Smooth muscle cell (in vitro differentiated cells): ENCODE measurements around the gene CCL7. TPM values are rescaled to one million over a fixed set of nuclear protein-coding genes. Genes with fewer than 3 reads are reported as not detected.

Experiments used
- DNase-seq: peaks from one replicate; lab custom pipeline; 2025; ENCODE audit not compliant: unreplicated experiment; lab: John Stamatoyannopoulos, UW
- H2AFZ ChIP-seq: fragments of 200-600 bp; sonication (generic); 2 replicates; pipeline ENCODE4 v1.6.0; 2016; ENCODE audit warnings: antibody characterized with exemption, low read depth, mild to moderate bottlenecking
- H3F3A ChIP-seq: fragments of 200-600 bp; sonication (generic); 2 replicates; pipeline ENCODE4 v1.6.0; 2017; ENCODE audit warnings: antibody characterized with exemption, low read depth
- H3K27ac ChIP-seq: fragments of 200-600 bp; sonication (generic); 2 replicates; pipeline ENCODE4 v1.5.1; 2016; ENCODE audit warnings: low read depth, mild to moderate bottlenecking
- H3K27me3 ChIP-seq: fragments of 200-600 bp; sonication (generic); 2 replicates; pipeline ENCODE4 v1.6.1; 2016; ENCODE audit warnings: low read depth, mild to moderate bottlenecking
- H3K36me3 ChIP-seq: fragments of 200-600 bp; sonication (generic); 2 replicates; pipeline ENCODE4 v1.5.1; 2016; ENCODE audit warnings: low read depth
- H3K4me1 ChIP-seq: fragments of 200-600 bp; sonication (generic); 2 replicates; pipeline ENCODE4 v1.5.1; 2016; ENCODE audit warnings: low read depth
- H3K4me2 ChIP-seq: fragments of 200-600 bp; sonication (generic); 2 replicates; pipeline ENCODE4 v1.6.0; 2016; ENCODE audit warnings: mild to moderate bottlenecking
- H3K4me3 ChIP-seq: fragments of 200-600 bp; sonication (generic); 2 replicates; pipeline ENCODE4 v1.5.1; 2016; ENCODE audit warnings: mild to moderate bottlenecking
- H3K79me2 ChIP-seq: fragments of 200-600 bp; sonication (generic); 2 replicates; pipeline ENCODE4 v1.6.0; 2016; ENCODE audit warnings: low read depth, mild to moderate bottlenecking
- H3K9ac ChIP-seq: fragments of 200-600 bp; sonication (generic); 2 replicates; pipeline ENCODE4 v1.6.0; 2016; ENCODE audit warnings: low read depth
- H3K9me3 ChIP-seq: fragments of 200-600 bp; sonication (generic); replicated peaks from 2 replicates; pipeline ENCODE4 v1.5.1; 2016; ENCODE audit warnings: low read depth
- H4K20me1 ChIP-seq: fragments of 200-600 bp; sonication (generic); 2 replicates; pipeline ENCODE4 v1.6.0; 2016; ENCODE audit warnings: low read depth
- WGBS: methylation state at CpG from one replicate; pipeline ENCODE4 v1.1.7; 2016; ENCODE audit warnings: low lambda C conversion rate; 5-methylcytosine and 5-hydroxymethylcytosine counted together
- polyA plus RNA-seq: library from polyadenylated mRNA; unstranded; fragments of >200 nt; fragmentation: Nextera tagmentation; extraction: Ambion mirVana; gene quantifications from 2 replicates; pipeline ENCODE4 v1.2.1, GENCODE V29; 2016
- total RNA-seq: library from RNA; depleted of rRNA; stranded (reverse); fragments of >200 nt; gene quantifications from 2 replicates; pipeline ENCODE4 v1.2.3, GENCODE V29; 2014
- TF ChIP-seq, protein P1 (sequence below): fragments of 200-600 bp; sonication (generic); IDR thresholded peaks from 2 replicates; pipeline ENCODE4 v1.5.1; 2017; ENCODE audit warnings: borderline replicate concordance, mild to moderate bottlenecking, antibody characterized with exemption; ENCODE audit not compliant: insufficient read depth, poor library complexity, severe bottlenecking

CCL7 gene
- total RNA-seq (0.31 and 0.36 TPM in 2 replicates), polyA plus RNA-seq (0.27 and 0.74 TPM in 2 replicates)

GRCh38 chr17:34269969-34270368 lies at the start of gene CCL7:
CCL7 (plus strand) TSS chr17:34270221; CDS start chr17:34270291, 70 bp downstream.
- TF ChIP-seq, protein P1, sequence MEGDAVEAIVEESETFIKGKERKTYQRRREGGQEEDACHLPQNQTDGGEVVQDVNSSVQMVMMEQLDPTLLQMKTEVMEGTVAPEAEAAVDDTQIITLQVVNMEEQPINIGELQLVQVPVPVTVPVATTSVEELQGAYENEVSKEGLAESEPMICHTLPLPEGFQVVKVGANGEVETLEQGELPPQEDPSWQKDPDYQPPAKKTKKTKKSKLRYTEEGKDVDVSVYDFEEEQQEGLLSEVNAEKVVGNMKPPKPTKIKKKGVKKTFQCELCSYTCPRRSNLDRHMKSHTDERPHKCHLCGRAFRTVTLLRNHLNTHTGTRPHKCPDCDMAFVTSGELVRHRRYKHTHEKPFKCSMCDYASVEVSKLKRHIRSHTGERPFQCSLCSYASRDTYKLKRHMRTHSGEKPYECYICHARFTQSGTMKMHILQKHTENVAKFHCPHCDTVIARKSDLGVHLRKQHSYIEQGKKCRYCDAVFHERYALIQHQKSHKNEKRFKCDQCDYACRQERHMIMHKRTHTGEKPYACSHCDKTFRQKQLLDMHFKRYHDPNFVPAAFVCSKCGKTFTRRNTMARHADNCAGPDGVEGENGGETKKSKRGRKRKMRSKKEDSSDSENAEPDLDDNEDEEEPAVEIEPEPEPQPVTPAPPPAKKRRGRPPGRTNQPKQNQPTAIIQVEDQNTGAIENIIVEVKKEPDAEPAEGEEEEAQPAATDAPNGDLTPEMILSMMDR = no peak
- DNase-seq = no peak
- Histone ChIP-seq H3K79me2 (no peaks in the 10 kb centered on the region), H3K9ac (no peak within 1 kb of the TSS), H3K9me3 (no peaks in the 10 kb centered on the region), H2AFZ (no peak within 1 kb of the TSS), H4K20me1 (no peaks in the 10 kb centered on the region), H3K4me3 (no peak within 1 kb of the TSS), H3K4me1 (no peaks in the 10 kb centered on the region), H3K27ac (no peak within 1 kb of the TSS), H3K4me2 (no peak within 1 kb of the TSS), H3K27me3 (no peaks in the 10 kb centered on the region), H3F3A (no peaks in the 10 kb centered on the region), H3K36me3 (no peaks in the 10 kb centered on the region)
- 18% methylated on average over 1 of the region's 1 CpG for WGBS

DNA sequence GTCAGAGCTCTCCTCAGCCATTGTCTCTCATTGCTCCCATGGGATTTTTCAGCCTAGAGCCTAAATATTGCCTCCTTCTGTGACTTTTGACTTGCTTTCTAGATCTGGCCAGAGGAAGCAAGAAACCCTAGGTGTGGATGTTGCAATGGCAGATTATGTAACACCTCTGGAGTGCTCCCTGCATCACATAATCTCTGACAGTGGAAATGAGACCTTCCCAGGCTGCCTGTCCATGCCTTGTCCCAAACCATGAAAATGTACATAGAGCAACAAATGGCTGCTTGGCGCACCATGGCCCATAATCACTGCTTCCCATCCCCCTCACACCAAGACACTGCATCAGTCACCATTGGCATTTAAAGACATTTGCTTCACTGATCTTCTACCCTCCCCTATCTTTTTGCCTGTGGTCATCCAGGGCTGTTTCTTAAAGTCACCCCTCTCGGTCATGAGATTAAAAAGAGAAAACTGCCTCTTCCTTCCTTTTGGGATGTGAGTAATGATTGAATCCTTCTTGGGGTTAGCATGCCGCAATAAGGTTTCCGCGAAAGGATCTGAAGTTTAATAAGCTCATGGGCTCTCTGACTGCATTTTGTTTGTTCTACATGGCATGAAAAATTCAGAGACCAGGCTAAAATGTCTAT lies 49.1 kb upstream of the CCL7 start:
- Histone ChIP-seq H2AFZ (no peak overlapping the region), H3K9me3 (no peaks in the 10 kb centered on the region), H3K4me1 (no peaks in the 10 kb centered on the region), H3K27me3 (no peaks in the 10 kb centered on the region), H3K27ac (no peak overlapping the region), H4K20me1 (no peaks in the 10 kb centered on the region), H3K9ac (no peak overlapping the region), H3K79me2 (no peaks in the 10 kb centered on the region), H3K36me3 (no peaks in the 10 kb centered on the region), H3K4me3 (no peak overlapping the region), H3F3A (no peaks in the 10 kb centered on the region), H3K4me2 (no peak overlapping the region)
- DNase-seq = no peak
- TF ChIP-seq, protein P1 = no peak
- WGBS = 82% methylated on average over 5 of the region's 5 CpGs

DNA sequence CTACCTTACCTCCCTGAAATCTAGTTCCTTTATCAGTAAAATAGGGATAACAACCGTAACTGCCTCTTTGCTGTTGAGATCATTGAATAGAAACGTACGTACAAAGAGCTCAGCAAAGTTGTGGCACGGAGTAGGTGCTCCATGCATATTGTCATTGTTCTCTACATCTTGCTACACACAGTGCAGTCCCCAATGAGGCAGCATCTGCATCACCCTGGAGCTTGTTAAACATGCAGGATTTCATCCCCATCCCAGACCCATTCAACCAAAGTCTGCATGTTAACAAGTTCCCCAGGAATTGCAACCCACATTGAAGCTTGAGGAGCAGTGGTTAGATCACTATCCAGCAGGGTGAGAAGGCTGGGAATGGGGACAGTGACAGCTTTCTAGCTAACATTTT lies 48.6 kb upstream of the CCL7 start:
- Histone ChIP-seq H2AFZ (no peak overlapping the region), H3K9ac (no peak overlapping the region), H3K27me3 (no peaks in the 10 kb centered on the region), H3K36me3 (no peaks in the 10 kb centered on the region), H3K4me2 (no peak overlapping the region), H4K20me1 (no peaks in the 10 kb centered on the region), H3K4me3 (no peak overlapping the region), H3K9me3 (no peaks in the 10 kb centered on the region), H3K4me1 (no peaks in the 10 kb centered on the region), H3K79me2 (no peaks in the 10 kb centered on the region), H3F3A (no peaks in the 10 kb centered on the region), H3K27ac (no peak overlapping the region)
- TF ChIP-seq, protein P1 = no peak
- 88% methylated on average over 4 of the region's 4 CpGs for WGBS
- DNase-seq = no peak

- H3K4me1 ChIP-seq = no peaks in the 10 kb centered on the region
- H3K36me3 ChIP-seq = no peaks in the 10 kb centered on the region
- H2AFZ ChIP-seq = no peak overlapping the region
- 85% methylated on average over 3 of the region's 3 CpGs for WGBS
- H3K4me2 ChIP-seq = no peak overlapping the region
- no peak overlapping the region for H3K4me3 ChIP-seq
- H3K27me3 ChIP-seq = no peaks in the 10 kb centered on the region
- no peak for DNase-seq
- no peak overlapping the region for H3K27ac ChIP-seq
- no peaks in the 10 kb centered on the region for H3K79me2 ChIP-seq
- H3F3A ChIP-seq = no peaks in the 10 kb centered on the region
- TF ChIP-seq, protein P1 = no peak
- no peaks in the 10 kb centered on the region for H4K20me1 ChIP-seq
- no peak overlapping the region for H3K9ac ChIP-seq
- no peaks in the 10 kb centered on the region for H3K9me3 ChIP-seq
These were observed 47.1 kb upstream of the CCL7 start for GRCh38 chr17:34222722-34223497.
